Measurements from ENCODE around the gene EIF2S3. TPM values are rescaled to one million over a fixed set of nuclear protein-coding genes. Genes with fewer than 3 reads are reported as not detected.
"Not testable (repeated sequence)": the region's sequence is repeated elsewhere in the genome, so short reads cannot be mapped to it uniquely, and the experiment has no call there.

EIF2S3 gene
- total and polyA plus RNA-seq, 2 donors (not counting 1 experiment from before 2014, with no cell fraction given): 125 to 272 TPM

- H3K4me2 ChIP-seq (replicated peaks; ENCODE audit: low read depth, low read length, poor library complexity, severe bottlenecking); H3K27ac ChIP-seq (ENCODE audit: low read length in 2 of 2); H3K4me1 ChIP-seq (ENCODE audit: control insufficient read depth in 2 of 2, insufficient read depth in 2 of 2, low read length in 2 of 2); H3K4me1 Mint-ChIP-seq; H3K27me3 ChIP-seq (replicated peaks in 1 of 4; ENCODE audit: control extremely low read depth in 1 of 4, control insufficient read depth in 3 of 4, insufficient read depth in 4 of 4, low read length in 3 of 4); H3K9ac ChIP-seq (ENCODE audit: low read length); intact Hi-C loops (cut with micrococcal nuclease); POLR2A ChIA-PET; H3K4me3 Mint-ChIP-seq; H3K27me3 Mint-ChIP-seq; H3K9me3 ChIP-seq (ENCODE audit: control extremely low read depth in 1 of 3, control insufficient read depth in 2 of 3, insufficient read depth in 1 of 3, low read length in 2 of 3); DNase-seq; H3K9me3 Mint-ChIP-seq (ENCODE audit: insufficient read depth); H3K36me3 ChIP-seq (replicated peaks in 1 of 2; ENCODE audit: control extremely low read depth in 1 of 2, control insufficient read depth in 1 of 2, extremely low read depth in 1 of 2, insufficient read depth in 2 of 2, low read length in 1 of 2); H3K4me3 ChIP-seq (ENCODE audit: control extremely low read depth in 1 of 5, extremely low read depth in 1 of 5, insufficient read depth in 1 of 5, low read depth in 2 of 5, low read length in 4 of 5); H3K79me2 ChIP-seq (ENCODE audit: control insufficient read depth, insufficient read depth, low read length); H2AFZ ChIP-seq (ENCODE audit: insufficient read depth, low read depth, low read length, poor library complexity, severe bottlenecking); ATAC-seq (ENCODE audit: low read depth); H4K20me1 ChIP-seq (ENCODE audit: control insufficient read depth, insufficient read depth, low read length, poor library complexity, severe bottlenecking); H3K27ac Mint-ChIP-seq; CTCF ChIA-PET: not testable (repeated sequence)
- WGBS (ENCODE audit: insufficient coverage): 100% methylated on average over 1 of the region's 8 CpGs
Observed at GRCh38 chrX:24080245-24080644, 25.5 kb downstream of the EIF2S3 start.

DNA sequence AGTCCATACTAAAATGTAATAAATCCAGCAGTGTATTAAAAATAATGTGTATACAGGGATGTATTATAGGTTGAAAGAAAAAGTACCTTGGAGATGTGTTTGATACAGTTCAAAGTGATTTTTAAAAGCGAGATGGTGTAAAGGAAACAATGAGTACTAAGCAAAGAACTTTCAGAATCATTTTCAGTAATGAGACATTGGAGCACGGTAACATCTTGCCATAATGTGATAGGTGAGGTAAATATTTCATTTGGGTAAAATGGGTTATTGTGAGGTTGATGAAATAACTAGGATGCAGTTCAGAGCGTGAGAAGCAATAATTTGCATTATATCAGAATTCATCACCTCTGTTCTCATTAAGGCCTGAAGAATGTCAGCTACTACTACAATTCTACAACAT, 25.9 kb downstream of the EIF2S3 start:
- Mint-ChIP-seq H3K4me3 (no peak overlapping the region), H3K27ac (no peak overlapping the region), H3K27me3 (no peaks in the 10 kb centered on the region), H3K9me3 (ENCODE audit: insufficient read depth) (no peaks in the 10 kb centered on the region), H3K4me1 (peaks cover 5% of the 10 kb centered on the region)
- Histone ChIP-seq H3K4me1 (ENCODE audit: control insufficient read depth in 2 of 2, insufficient read depth in 2 of 2, low read length in 2 of 2) (no peaks in the 10 kb centered on the region), H4K20me1 (ENCODE audit: control insufficient read depth, insufficient read depth, low read length, poor library complexity, severe bottlenecking) (no peaks in the 10 kb centered on the region), H3K36me3 (replicated peaks in 1 of 2; ENCODE audit: control extremely low read depth in 1 of 2, control insufficient read depth in 1 of 2, extremely low read depth in 1 of 2, insufficient read depth in 2 of 2, low read length in 1 of 2) (peaks cover 0 to 2% of the 10 kb centered on the region in 2 experiments), H3K4me3 (ENCODE audit: control extremely low read depth in 1 of 5, extremely low read depth in 1 of 5, insufficient read depth in 1 of 5, low read depth in 2 of 5, low read length in 4 of 5) (no peak overlapping the region), H3K79me2 (ENCODE audit: control insufficient read depth, insufficient read depth, low read length) (no peaks in the 10 kb centered on the region), H3K4me2 (replicated peaks; ENCODE audit: low read depth, low read length, poor library complexity, severe bottlenecking) (no peak overlapping the region), H2AFZ (ENCODE audit: insufficient read depth, low read depth, low read length, poor library complexity, severe bottlenecking) (no peak overlapping the region), H3K9me3 (ENCODE audit: control extremely low read depth in 1 of 3, control insufficient read depth in 2 of 3, insufficient read depth in 1 of 3, low read length in 2 of 3) (no peaks in the 10 kb centered on the region), H3K27ac (ENCODE audit: low read length in 2 of 2) (no peak overlapping the region), H3K27me3 (replicated peaks in 1 of 4; ENCODE audit: control extremely low read depth in 1 of 4, control insufficient read depth in 3 of 4, insufficient read depth in 4 of 4, low read length in 3 of 4) (no peaks in the 10 kb centered on the region), H3K9ac (ENCODE audit: low read length) (no peak overlapping the region)
- intact Hi-C loops (cut with micrococcal nuclease): no loop called here
- DNase-seq (no peak), ATAC-seq (ENCODE audit: low read depth) (no peak)
- 100% methylated on average over 1 of the region's 3 CpGs for WGBS (ENCODE audit: insufficient coverage)
- ChIA-PET CTCF (no interaction called here), POLR2A (no interaction called here)
- TF ChIP-seq, protein P1, sequence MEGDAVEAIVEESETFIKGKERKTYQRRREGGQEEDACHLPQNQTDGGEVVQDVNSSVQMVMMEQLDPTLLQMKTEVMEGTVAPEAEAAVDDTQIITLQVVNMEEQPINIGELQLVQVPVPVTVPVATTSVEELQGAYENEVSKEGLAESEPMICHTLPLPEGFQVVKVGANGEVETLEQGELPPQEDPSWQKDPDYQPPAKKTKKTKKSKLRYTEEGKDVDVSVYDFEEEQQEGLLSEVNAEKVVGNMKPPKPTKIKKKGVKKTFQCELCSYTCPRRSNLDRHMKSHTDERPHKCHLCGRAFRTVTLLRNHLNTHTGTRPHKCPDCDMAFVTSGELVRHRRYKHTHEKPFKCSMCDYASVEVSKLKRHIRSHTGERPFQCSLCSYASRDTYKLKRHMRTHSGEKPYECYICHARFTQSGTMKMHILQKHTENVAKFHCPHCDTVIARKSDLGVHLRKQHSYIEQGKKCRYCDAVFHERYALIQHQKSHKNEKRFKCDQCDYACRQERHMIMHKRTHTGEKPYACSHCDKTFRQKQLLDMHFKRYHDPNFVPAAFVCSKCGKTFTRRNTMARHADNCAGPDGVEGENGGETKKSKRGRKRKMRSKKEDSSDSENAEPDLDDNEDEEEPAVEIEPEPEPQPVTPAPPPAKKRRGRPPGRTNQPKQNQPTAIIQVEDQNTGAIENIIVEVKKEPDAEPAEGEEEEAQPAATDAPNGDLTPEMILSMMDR (IDR thresholded peaks at IDR 0.05): no peak

Measured in B cell (primary cell).